Tibial nerve (tissue), 4 donors: ENCODE measurements around the gene FAR1. TPM values are rescaled to one million over a fixed set of nuclear protein-coding genes. Genes with fewer than 3 reads are reported as not detected.

Experiments
- DNase-seq, 2 donors: peaks; one replicate each; pipeline ENCODE4 v3.0.0-alpha.2; 2019; ENCODE audit warnings: low spot score in 2 of 2
- H3K27ac ChIP-seq, 4 donors: fragments of 200-600 bp; sonication (generic) in 3 of 4; one replicate each; pipeline ENCODE4 v1.5.1; 2017 to 2019; ENCODE audit warnings: mild to moderate bottlenecking in 1 of 4
- H3K27me3 ChIP-seq, 2 donors: fragments of 200-600 bp; sonication (generic) in 1 of 2; one replicate each; pipeline versions ENCODE4 v1.5.1 to v1.6.0; 2017 to 2019
- H3K36me3 ChIP-seq, 3 donors: fragments of 200-600 bp; sonication (generic); one replicate each; pipeline ENCODE4 v1.5.1; 2018 to 2019
- H3K4me1 ChIP-seq, 4 donors: fragments of 200-600 bp; sonication (generic) in 3 of 4; one replicate each; pipeline ENCODE4 v1.5.1; 2017 to 2019
- H3K4me3 ChIP-seq, 4 donors: fragments of 200-600 bp; sonication (generic) in 3 of 4; one replicate each; pipeline ENCODE4 v1.5.1; 2017 to 2019; ENCODE audit warnings: mild to moderate bottlenecking in 1 of 4, moderate library complexity in 1 of 4
- H3K9me3 ChIP-seq, 4 donors: fragments of 200-600 bp; sonication (generic) in 3 of 4; one replicate each; pipeline ENCODE4 v1.5.1; 2017 to 2019
- CTCF ChIP-seq, 5 experiments: fragments of 200-600 bp in 3 of 5; fragments of 450-650 bp in 2 of 5; sonication (generic) in 3 of 5; IDR thresholded peaks; one replicate each; pipeline ENCODE4 v1.5.1; 2016 to 2019; ENCODE audit warnings: antibody characterized with exemption in 5 of 5, mild to moderate bottlenecking in 3 of 5, moderate library complexity in 2 of 5
- EP300 ChIP-seq, 2 donors: sonication (generic); formaldehyde crosslinking; IDR thresholded peaks; one replicate each; pipeline ENCODE4 v1.6.1; 2017; ENCODE audit warnings: antibody characterized with exemption in 2 of 2, mild to moderate bottlenecking in 1 of 2
- POLR2A ChIP-seq, 2 donors: fragments of 450-650 bp; IDR thresholded peaks; one replicate each; pipeline ENCODE4 v1.6.1; 2017; ENCODE audit warnings: antibody characterized with exemption in 2 of 2, mild to moderate bottlenecking in 2 of 2, moderate library complexity in 2 of 2
- WGBS, 2 donors: methylation state at CpG; one replicate each; pipeline ENCODE4 v1.1.5; 2018; 5-methylcytosine and 5-hydroxymethylcytosine counted together
- total RNA-seq, 4 donors: library from RNA; depleted of rRNA; stranded (reverse); fragments of >200 nt; gene quantifications; one replicate each; pipeline ENCODE4 v1.1.0, GENCODE V29; 2016

Gene FAR1
- total RNA-seq, 4 donors from 2014 or later, result 54.6 to 64.0 (median 60.3) TPM

GRCh38 chr11:13666708-13667107, 1.8 kb upstream of the FAR1 start:
- H3K27me3 ChIP-seq, result no peaks in the 10 kb centered on the region
- no peak for DNase-seq
- H3K4me1 ChIP-seq, result peaks cover 0 to 33% (median 9%) of the 10 kb centered on the region in 4 donors
- no peak overlapping the region for H3K27ac ChIP-seq
- H3K36me3 ChIP-seq, result no peaks in the 10 kb centered on the region
- H3K4me3 ChIP-seq, result no peak overlapping the region
- no peaks in the 10 kb centered on the region for H3K9me3 ChIP-seq
- TF ChIP-seq CTCF (IDR thresholded peaks at IDR 0.05) (no peak), EP300 (IDR thresholded peaks at IDR 0.05) (no peak), POLR2A (IDR thresholded peaks at IDR 0.05) (no peak)

- H3K4me1 ChIP-seq, result peaks cover 0 to 37% (median 9%) of the 10 kb centered on the region in 4 donors
- H3K27ac ChIP-seq, result peak overlapping the region in 1 of 4 donors; percentile 91
- H3K27me3 ChIP-seq, result no peaks in the 10 kb centered on the region
- H3K36me3 ChIP-seq, result no peaks in the 10 kb centered on the region
- 53 to 67% methylated on average over 5 of the region's 5 CpGs for WGBS, 2 donors
- H3K9me3 ChIP-seq, result no peaks in the 10 kb centered on the region
- H3K4me3 ChIP-seq, result peak overlapping the region in 2 of 4 donors; percentile 80 to 82
- TF ChIP-seq POLR2A (IDR thresholded peaks at IDR 0.05), result no peak
- TF ChIP-seq EP300 (IDR thresholded peaks at IDR 0.05), result no peak
- TF ChIP-seq CTCF (IDR thresholded peaks at IDR 0.05), result no peak
- no peak for DNase-seq
Observed at GRCh38 chr11:13667245-13667644, 1.2 kb upstream of the FAR1 start.

- 2 to 3% methylated on average over 15 of the region's 15 CpGs for WGBS, 2 donors
- peaks cover 0 to 37% (median 9%) of the 10 kb centered on the region in 4 donors for H3K4me1 ChIP-seq
- H3K27ac ChIP-seq, result peak overlapping the region; percentile 63 to 91 (median 82)
- no peak for TF ChIP-seq POLR2A (IDR thresholded peaks at IDR 0.05)
- TF ChIP-seq CTCF (IDR thresholded peaks at IDR 0.05), result no peak
- no peak for TF ChIP-seq EP300 (IDR thresholded peaks at IDR 0.05)
- H3K27me3 ChIP-seq, result no peaks in the 10 kb centered on the region
- H3K36me3 ChIP-seq, result no peaks in the 10 kb centered on the region
- DNase-seq, result no peak
- peak overlapping the region; percentile 45 to 92 (median 81) for H3K4me3 ChIP-seq
- no peaks in the 10 kb centered on the region for H3K9me3 ChIP-seq
Observed at GRCh38 chr11:13667795-13668101, 720 bp upstream of the FAR1 start.

GRCh38 chr11:13668957-13669521, 571 bp downstream of the FAR1 start:
- WGBS, 2 donors, result 0 to 1% methylated on average over 26 to 33 of the region's 33 CpGs
- Histone ChIP-seq H3K27ac (peak overlapping the region; percentile 81 to 91 (median 88)), H3K4me1 (peaks cover 0 to 37% (median 9%) of the 10 kb centered on the region in 4 donors), H3K36me3 (no peaks in the 10 kb centered on the region), H3K4me3 (peak overlapping the region; percentile 74 to 92 (median 81)), H3K27me3 (no peaks in the 10 kb centered on the region), H3K9me3 (no peaks in the 10 kb centered on the region)
- peak in 1 of 2 donors; percentile 14 for DNase-seq
- TF ChIP-seq EP300 (IDR thresholded peaks at IDR 0.05), result no peak
- no peak for TF ChIP-seq POLR2A (IDR thresholded peaks at IDR 0.05)
- TF ChIP-seq CTCF (IDR thresholded peaks at IDR 0.05), result no peak

- no peaks in the 10 kb centered on the region for H3K9me3 ChIP-seq
- no peak for TF ChIP-seq CTCF (IDR thresholded peaks at IDR 0.05)
- TF ChIP-seq EP300 (IDR thresholded peaks at IDR 0.05), result no peak
- TF ChIP-seq POLR2A (IDR thresholded peaks at IDR 0.05), result no peak
- H3K36me3 ChIP-seq, result no peaks in the 10 kb centered on the region
- peak overlapping the region; percentile 74 to 92 (median 81) for H3K4me3 ChIP-seq
- H3K27me3 ChIP-seq, result no peaks in the 10 kb centered on the region
- DNase-seq, result no peak
- WGBS, 2 donors, result 65 to 67% methylated on average over 18 of the region's 18 CpGs
- H3K27ac ChIP-seq, result peak overlapping the region; percentile 81 to 91 (median 88)
- peaks cover 0 to 41% (median 9%) of the 10 kb centered on the region in 4 donors for H3K4me1 ChIP-seq
Observed at GRCh38 chr11:13669544-13670488, 1.3 kb downstream of the FAR1 start.
